HG02623 (cell line): Measurements from ENCODE around the gene KRTAP5-7.
"Not testable (repeated sequence)": the region's sequence is repeated elsewhere in the genome, so short reads cannot be mapped to it uniquely, and the experiment has no call there.

Experiments used
- ATAC-seq: cut with Tn5 transposase; IDR thresholded peaks from one replicate; pipeline ENCODE4 v1.9.1; 2021; ENCODE audit warnings: moderate library complexity; ENCODE audit not compliant: unreplicated experiment

Gene KRTAP5-7

DNA sequence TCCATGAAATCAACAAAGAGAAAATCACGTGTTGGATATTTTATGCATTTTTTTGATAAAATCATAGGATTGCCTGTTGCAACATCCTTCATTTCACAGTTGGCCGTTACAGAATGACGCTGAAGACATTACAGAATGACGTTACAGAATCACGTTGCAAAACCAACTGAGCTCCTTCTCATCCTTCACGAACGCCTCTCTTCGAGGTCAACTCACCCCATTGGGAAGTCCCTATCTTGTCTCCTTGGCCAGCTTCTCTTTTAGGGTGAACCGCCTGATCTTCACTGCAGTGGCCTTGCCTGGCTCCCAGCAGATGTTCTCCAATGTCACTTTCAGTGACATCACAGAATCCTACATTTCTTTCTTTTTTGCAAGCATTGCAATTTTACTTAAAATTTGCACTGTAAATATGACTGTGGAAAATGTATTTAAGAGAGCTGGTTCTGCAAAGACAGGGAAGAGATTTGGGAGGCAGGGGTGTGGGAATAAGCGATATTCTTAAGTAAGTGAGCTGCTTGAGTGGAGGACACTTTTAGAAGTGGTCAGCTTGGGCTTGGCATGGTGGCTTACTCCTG, 5.1 kb downstream of the KRTAP5-7 start:
- ATAC-seq: no peak

DNA sequence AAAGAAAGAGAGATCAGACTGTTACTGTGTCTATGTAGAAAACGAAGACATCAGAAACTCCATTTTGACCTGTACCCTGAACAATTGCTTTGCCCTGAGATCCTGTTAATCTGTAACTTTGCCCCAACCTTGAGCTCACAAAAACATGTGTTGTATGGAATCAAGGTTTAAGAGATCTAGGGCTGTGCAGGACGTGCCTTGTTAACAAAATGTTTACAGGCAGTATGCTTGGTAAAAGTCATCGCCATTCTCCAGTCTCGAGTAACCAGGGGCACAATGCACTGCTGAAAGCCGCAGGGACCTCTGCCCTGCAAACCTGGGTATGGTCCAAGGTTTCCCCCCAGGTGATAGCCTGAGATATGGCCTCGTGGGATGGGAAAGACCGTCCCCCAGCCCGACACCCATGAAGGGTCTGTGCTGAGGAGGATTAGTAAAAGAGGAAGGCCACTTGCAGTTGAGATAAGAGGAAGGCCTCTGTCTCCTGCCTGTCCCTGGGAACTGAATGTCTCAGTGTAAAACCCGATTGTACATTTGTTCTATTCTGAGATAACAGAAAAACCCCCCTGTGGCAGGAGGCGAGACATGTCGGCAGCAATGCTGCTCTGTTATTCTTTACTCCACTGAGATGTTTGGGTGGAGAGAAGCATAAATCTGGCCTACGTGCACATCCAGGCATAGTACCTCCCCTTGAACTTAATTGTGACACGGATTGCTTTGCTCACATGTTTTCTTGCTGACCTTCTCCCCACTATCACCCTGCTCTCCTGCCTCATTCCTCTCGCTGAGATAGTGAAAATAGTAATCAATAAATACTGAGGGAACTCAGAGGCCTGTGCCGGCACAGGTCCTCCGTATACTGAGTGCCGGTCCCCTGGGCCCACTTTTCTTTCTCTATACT, 7.9 kb downstream of the KRTAP5-7 start:
- not testable (repeated sequence) for ATAC-seq

- no peak for ATAC-seq
Observed at GRCh38 chr11:71535825-71536224, 8.8 kb downstream of the KRTAP5-7 start.

DNA sequence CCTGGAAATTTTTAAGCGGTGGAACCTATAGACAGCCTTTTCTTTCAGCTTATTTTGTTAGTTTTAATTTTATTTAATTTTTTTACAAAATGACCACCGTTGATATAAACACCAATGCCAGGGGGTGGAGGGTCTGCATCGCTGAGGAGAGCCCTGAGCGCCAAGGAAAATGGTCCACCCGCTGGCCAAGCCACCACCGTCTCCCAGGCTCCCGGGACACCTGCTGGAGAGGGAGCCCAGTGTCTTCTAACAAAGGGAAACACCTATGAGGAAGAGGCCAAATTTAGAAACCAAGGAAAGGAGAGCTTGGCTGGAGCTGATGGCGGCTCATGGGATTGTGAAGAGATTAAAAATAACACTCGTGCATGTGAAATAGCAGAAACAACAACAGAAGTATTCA, 10.5 kb downstream of the KRTAP5-7 start:
- ATAC-seq: no peak

DNA sequence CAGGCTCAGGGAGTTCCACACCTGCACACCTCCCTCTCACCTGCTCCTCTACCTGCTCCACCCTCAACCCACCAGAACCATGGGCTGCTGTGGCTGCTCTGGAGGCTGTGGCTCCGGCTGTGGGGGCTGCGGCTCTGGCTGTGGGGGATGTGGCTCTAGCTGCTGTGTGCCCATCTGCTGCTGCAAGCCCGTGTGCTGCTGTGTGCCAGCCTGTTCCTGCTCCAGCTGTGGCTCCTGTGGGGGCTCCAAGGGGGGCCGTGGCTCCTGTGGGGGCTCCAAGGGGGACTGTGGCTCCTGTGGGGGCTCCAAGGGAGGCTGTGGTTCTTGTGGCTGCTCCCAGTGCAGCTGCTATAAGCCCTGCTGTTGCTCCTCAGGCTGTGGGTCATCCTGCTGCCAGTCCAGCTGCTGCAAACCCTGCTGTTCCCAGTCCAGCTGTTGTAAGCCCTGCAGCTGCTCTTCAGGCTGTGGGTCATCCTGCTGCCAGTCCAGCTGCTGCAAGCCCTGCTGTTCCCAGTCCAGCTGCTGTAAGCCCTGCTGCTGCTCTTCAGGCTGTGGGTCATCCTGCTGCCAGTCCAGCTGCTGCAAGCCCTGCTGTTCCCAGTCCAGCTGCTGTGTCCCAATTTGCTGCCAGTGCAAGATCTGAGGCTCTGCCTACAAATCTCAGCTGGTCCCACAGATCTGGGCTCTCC, 11.1 kb downstream of the KRTAP5-7 start, which contains the start of gene KRTAP5-8:
Gene KRTAP5-8, plus strand, starts transcription at position 49 of the 689 bp plus-strand sequence. Its CDS starts 31 bp downstream, at position 80.
- ATAC-seq: not testable (repeated sequence)

- ATAC-seq: no peak
Observed at GRCh38 chr11:71538666-71538990, 11.6 kb downstream of the KRTAP5-7 start.

DNA sequence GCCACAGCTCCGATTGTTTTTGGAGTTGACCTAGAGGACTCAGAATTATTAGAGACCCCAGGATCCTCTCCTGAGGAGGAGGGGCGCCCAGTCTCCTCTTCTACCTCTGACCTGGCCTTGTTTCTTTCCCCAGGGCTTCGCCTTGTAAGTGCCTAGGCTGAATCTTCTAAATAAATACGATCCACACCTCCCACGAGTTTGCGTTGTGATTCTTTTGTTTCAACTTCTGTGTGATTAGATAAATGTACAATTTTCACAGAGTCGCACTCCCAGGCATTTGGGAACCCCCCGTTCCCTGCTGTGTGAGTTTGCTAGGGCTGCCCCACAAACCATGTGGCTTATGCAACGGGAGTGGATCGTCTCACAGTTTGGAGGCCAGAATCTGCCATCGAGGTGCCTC, 11.9 kb downstream of the KRTAP5-7 start:
- no peak for ATAC-seq

DNA sequence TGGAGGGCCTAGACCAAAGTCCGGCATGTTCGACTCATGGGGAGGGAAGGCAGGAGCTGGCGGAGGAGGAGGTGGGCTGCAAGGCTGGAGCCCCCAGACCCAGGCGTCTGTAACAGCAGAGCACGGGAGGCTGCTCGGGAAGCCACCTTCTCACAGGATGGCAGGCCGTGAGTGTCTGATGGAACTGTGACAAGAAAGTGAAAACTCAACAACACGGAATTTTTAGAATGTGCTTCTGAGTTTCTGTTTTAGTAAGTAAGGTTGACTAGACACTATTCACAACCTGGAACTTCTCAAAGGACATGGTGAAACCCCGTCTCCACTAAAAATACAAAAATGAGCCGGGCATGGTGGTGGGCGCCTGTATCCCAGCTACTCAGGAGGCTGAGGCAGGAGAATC, 12.9 kb downstream of the KRTAP5-7 start:
- ATAC-seq: not testable (repeated sequence)

DNA sequence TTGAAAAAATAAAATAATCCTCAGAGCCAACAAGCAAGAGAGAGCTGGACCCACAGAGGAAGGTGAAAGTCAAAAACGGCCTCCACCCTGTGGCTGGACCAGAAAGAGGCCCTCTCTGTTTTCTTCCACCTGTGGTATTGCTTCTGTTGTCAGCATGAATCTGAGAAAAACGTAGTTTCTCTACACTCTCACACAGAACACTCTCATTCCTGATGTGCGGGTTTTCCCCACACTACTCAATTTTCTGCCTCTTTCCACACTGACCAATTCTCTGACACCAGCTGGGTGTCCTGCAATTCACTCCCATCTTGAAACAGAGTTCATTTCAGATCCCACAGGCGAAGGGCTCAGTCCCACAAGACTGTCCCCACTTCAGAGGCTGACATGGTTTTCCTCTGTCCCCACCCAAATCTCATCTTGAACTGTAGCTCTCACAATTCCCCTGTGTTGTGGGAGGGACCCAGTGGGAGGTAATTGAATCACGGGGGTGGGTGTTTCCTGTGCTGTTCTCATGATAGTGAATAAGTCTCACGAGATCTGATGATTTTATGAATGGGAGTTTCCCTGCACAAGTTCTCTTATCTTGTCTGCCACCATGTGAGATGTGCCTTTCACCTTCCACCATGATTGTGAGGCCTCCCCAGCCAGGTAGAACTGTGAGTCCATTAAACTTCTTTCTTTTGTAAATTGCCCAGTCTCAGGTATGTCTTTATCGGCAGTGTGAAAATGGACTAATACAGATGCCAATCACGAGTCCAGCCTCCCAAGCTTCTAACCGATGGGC, 13.6 kb downstream of the KRTAP5-7 start:
- peak; percentile 45 for ATAC-seq

GRCh38 chr11:71542382-71542781, 15.3 kb downstream of the KRTAP5-7 start:
- no peak for ATAC-seq

GRCh38 chr11:71542879-71543777, 16.1 kb downstream of the KRTAP5-7 start:
- no peak for ATAC-seq

DNA sequence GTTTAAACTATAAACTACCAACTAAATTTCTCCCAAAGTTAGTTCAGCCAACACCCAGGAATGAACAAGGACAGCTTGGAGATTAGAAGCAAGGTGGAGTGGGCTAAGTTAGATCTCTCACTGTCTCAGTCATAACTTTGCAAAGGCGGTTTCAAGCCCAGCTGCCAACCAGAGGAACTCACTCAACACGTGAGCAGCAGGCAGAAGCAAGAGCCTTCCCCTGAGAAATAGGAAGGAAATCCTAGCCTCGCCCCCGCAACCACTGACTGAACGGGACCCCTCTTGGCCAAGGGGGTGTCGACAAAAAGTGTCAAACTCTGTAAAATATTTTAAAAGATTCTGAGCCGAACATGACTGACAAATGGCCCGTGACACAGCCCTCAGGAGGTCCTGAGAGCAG, 16.8 kb downstream of the KRTAP5-7 start:
- no peak for ATAC-seq

DNA sequence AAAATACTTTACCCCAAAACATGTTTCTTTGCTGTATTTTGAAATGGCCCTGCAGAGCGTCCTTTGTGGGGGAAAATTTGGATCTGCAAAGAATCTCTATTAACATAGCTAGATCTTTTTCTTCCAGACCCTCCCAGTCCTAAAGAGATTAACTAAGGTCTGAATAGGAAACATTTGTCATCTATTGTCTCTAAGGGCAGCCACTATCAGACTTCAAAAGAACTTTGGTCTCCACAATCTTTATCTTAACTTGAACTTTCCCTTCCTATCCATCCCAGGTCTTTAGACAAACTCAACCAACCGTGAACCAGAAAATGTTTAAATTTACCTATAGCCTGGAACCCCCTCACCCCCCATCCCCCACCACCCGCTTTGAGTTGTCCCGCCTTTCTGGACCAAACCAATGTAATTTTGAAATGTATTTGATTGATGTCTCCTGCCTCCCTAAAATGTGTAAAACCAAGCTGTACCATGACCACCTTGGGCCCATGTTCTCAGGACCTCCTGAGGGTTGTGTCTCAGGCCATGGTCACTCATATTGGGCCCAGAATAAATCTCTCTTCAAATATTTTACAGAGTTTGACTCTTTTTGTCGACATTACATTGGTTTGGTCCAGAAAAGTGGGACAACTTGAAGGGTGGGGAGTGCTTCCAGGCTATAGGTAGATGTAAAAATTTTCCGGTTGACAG, 17.6 kb downstream of the KRTAP5-7 start:
- ATAC-seq: no peak

DNA sequence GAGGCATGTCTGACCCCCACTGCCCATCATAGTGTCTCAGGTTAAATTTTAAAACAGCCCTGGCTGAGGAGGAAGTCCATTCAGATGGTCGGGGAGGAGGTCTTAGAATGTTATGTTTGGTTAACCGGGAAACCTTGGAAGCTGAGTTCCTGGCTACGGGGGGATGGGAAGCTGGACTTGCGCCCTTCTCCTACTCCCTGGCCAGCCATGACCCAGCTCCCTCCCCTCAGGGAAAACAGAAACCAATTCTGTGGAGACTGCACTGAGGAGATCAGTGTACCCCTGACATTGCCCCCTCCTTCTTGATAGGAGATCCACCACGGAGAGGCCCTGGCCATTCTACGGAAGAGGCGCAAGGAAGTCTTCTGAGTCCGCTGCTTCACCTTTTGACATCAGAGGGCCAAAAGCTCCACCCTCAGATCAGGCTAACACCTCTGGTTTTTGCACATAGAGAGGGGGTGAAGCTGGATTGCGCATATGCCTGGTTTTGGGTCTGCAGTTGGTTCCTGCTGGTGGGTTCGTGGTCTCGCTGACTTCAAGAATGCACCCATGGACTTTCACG, 18.4 kb downstream of the KRTAP5-7 start:
- ATAC-seq: no peak

- ATAC-seq: no peak
Observed at GRCh38 chr11:71548120-71548519, 21.1 kb downstream of the KRTAP5-7 start, which contains the start of gene KRTAP5-9. Gene KRTAP5-9, plus strand, starts transcription at chr11:71548420. Its CDS starts 238 bp downstream, at chr11:71548658.

DNA sequence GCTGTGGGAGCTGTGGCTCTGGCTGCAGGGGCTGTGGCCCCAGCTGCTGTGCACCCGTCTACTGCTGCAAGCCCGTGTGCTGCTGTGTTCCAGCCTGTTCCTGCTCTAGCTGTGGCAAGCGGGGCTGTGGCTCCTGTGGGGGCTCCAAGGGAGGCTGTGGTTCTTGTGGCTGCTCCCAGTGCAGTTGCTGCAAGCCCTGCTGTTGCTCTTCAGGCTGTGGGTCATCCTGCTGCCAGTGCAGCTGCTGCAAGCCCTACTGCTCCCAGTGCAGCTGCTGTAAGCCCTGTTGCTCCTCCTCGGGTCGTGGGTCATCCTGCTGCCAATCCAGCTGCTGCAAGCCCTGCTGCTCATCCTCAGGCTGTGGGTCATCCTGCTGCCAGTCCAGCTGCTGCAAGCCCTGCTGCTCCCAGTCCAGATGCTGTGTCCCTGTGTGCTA, 21.7 kb downstream of the KRTAP5-7 start:
- ATAC-seq: no peak

DNA sequence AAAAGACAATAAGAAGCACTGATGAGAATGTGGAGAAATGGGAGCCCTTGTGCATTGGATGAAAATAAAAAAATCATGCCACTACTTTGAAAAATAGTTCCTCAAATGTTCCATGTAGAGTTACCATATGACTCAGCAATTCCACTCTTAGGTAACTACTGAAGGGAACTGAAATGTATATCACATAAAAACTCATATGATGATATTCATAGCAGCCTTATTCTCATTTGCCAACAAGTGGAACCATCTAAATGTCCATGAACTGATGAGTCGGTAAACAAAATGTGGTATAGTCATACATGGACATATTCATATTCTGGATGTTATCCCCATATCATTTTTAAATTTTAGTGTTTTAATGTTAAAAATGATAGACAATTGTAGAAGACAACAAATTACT, 24.6 kb downstream of the KRTAP5-7 start:
- ATAC-seq: no peak

GRCh38 chr11:71554996-71555395, 27.9 kb downstream of the KRTAP5-7 start:
- ATAC-seq: no peak

DNA sequence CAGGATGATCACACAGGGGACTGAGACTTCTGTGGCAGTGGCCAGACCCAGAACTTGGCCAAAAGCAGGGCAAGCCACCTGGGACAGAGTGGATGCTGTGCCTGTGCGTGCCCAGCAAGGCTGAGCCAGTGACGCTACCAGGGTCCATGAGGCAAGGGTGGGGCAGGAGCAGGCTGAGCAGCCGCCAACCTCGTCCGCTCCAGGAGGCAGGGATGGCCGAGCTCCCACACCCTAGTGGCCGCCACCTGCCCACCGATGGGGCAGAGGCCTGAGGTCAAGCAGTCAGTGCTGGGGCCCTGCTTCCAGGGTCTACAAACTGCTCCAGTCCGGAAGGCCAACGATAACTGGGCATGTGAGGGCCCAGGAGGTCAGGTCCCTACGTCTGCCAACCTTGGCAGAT, 28.4 kb downstream of the KRTAP5-7 start:
- ATAC-seq: no peak
